Breast epithelium (tissue), 3 donors: ENCODE data around the gene CMTM2.

Experiments used
- POLR2A ChIP-seq: fragments of 450-650 bp; IDR thresholded peaks from one replicate; pipeline ENCODE4 v1.6.1; 2016; ENCODE audit warnings: antibody characterized with exemption, mild to moderate bottlenecking, moderate library complexity
- TF ChIP-seq, protein P1 (sequence below), 3 donors: fragments of 450-650 bp; IDR thresholded peaks; one replicate each; pipeline ENCODE4 v1.5.1; 2016 to 2017; ENCODE audit warnings: antibody characterized with exemption in 3 of 3, mild to moderate bottlenecking in 3 of 3, moderate library complexity in 3 of 3

DNA sequence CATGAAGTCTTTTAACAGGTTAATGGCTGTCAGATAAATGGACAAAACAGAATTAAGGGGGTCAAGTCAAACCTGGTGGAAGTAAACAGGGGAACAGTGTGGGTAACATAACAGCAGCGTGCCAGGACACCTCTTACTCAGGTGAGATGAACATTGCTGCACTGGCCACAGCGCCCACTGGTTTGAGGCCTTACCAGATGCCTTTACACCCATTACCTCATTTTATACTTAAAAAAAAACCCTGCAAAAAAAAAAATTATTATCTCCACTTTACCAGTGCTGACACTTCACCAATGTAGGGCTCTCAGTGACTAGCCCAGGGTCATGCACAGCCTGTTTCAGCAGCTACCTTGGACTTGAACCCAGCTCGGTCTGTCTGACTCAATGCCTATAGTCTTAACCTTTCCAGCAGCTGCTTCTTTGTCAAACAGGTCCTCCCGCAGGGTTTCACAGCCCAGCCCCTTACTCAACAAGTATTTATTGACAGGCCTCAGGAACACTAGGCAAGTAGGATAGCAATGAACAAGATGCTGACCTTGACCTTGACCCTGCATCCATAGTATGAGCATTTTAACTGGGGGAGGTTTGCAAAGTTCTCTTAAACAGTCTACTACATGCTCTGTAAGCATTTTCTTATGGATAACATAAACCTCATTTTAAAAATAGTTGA is 55.4 kb downstream of the CMTM2 start:
- TF ChIP-seq POLR2A, result no peak
- TF ChIP-seq, protein P1, sequence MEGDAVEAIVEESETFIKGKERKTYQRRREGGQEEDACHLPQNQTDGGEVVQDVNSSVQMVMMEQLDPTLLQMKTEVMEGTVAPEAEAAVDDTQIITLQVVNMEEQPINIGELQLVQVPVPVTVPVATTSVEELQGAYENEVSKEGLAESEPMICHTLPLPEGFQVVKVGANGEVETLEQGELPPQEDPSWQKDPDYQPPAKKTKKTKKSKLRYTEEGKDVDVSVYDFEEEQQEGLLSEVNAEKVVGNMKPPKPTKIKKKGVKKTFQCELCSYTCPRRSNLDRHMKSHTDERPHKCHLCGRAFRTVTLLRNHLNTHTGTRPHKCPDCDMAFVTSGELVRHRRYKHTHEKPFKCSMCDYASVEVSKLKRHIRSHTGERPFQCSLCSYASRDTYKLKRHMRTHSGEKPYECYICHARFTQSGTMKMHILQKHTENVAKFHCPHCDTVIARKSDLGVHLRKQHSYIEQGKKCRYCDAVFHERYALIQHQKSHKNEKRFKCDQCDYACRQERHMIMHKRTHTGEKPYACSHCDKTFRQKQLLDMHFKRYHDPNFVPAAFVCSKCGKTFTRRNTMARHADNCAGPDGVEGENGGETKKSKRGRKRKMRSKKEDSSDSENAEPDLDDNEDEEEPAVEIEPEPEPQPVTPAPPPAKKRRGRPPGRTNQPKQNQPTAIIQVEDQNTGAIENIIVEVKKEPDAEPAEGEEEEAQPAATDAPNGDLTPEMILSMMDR (IDR thresholded peaks at IDR 0.05), result no peak
